Uterus (tissue), 4 donors: ENCODE measurements around the gene B4GALT7. TPM values are rescaled to one million over a fixed set of nuclear protein-coding genes. Genes with fewer than 3 reads are reported as not detected.

ENCODE experiments used
- total RNA-seq, 4 donors: library from RNA; depleted of rRNA in 3 of 4; stranded (reverse); fragments of >200 nt in 3 of 4; gene quantifications; one replicate each; pipeline versions ENCODE4 v1.1.0 to v1.2.4, GENCODE V29; 2014 to 2023
- donor health status: DM: yes; HTN: yes; CAD: no.

The B4GALT7 gene
- total RNA-seq, 4 donors from 2014 or later = 5.1 to 27.8 (median 24.5) TPM

Other genes with a start within 250 kb of the B4GALT7 start
- 100 to 1,000 TPM in 3 of 4 donors, 10 to 100 TPM in 1; 83.2 to 210 (median 170) TPM for gene LMAN2, start 248.5 kb upstream of the B4GALT7 start, total RNA-seq
- gene RGS14, start 242.2 kb upstream of the B4GALT7 start, total RNA-seq = 10 to 100 TPM in 3 of 4 donors, 1 to 10 TPM in 1; 1.5 to 25.6 (median 13.6) TPM
- not detected for gene SLC34A1, start 215.7 kb upstream of the B4GALT7 start, total RNA-seq
- gene PFN3, start 199.5 kb upstream of the B4GALT7 start, total RNA-seq = not detected
- gene F12, start 190.6 kb upstream of the B4GALT7 start, total RNA-seq = 1 to 10 TPM in 1 of 4 donors, not detected in 3; 7.6 TPM
- gene GRK6, start 173.5 kb upstream of the B4GALT7 start, total RNA-seq = 10 to 100 TPM; 16.4 to 29.8 (median 20.9) TPM
- 1 to 10 TPM in 2 of 4 donors, not detected in 2; 1.9 to 3.0 TPM for gene PRR7, start 153.3 kb upstream of the B4GALT7 start, total RNA-seq
- gene DBN1, start 126.5 kb upstream of the B4GALT7 start, total RNA-seq = 100 to 1,000 TPM in 2 of 4 donors, 10 to 100 TPM in 2; 30.6 to 107 (median 82.7) TPM
- gene PDLIM7, start 102.5 kb upstream of the B4GALT7 start, total RNA-seq = 100 to 1,000 TPM; 102 to 543 (median 193) TPM
- gene DOK3, start 90.3 kb upstream of the B4GALT7 start, total RNA-seq = 10 to 100 TPM in 1 of 4 donors, 1 to 10 TPM in 3; 3.6 to 20.0 (median 7.1) TPM
- 100 to 1,000 TPM in 2 of 4 donors, 10 to 100 TPM in 2; 61.0 to 146 (median 95.6) TPM for gene DDX41, start 83.2 kb upstream of the B4GALT7 start, total RNA-seq
- gene FAM193B, start 45.6 kb upstream of the B4GALT7 start, total RNA-seq = 100 to 1,000 TPM in 1 of 4 donors, 10 to 100 TPM in 3; 16.5 to 117 (median 39.4) TPM
- gene TMED9, start 7.9 kb upstream of the B4GALT7 start, total RNA-seq = 100 to 1,000 TPM in 2 of 4 donors, 10 to 100 TPM in 2; 12.8 to 106 (median 73.4) TPM
- 1 to 10 TPM in 1 of 4 donors, under 1 TPM in 2, not detected in 1; 0.26 to 1.7 (median 0.91) TPM for gene FAM153A, start 182.8 kb downstream of the B4GALT7 start, total RNA-seq